LHCN-M2 (cell line): ENCODE results near the gene ESCO1. TPM values are rescaled to one million over a fixed set of nuclear protein-coding genes. Genes with fewer than 3 reads are reported as not detected.
A peak's percentile ranks its signal among the peaks of the same experiment; 100 is the strongest.

Experiments used
- DNase-seq: peaks from one replicate; pipeline ENCODE4 v3.0.0-alpha.2; 2012; ENCODE audit warnings: low read depth
- total RNA-seq: library from RNA; depleted of rRNA; stranded (reverse); fragments of >200 nt; gene quantifications from 2 replicates; pipeline ENCODE4 v1.2.3, GENCODE V29; 2014; rRNA removed

ESCO1 gene
- total RNA-seq, 1 experiment from 2014 or later: 14.4 TPM

- DNase-seq: peak; percentile 47
These were observed 111.3 kb downstream of the ESCO1 start for GRCh38 chr18:21489119-21489750.

GRCh38 chr18:21486905-21487437, 113.5 kb downstream of the ESCO1 start:
- DNase-seq: peak; percentile 95

GRCh38 chr18:21484851-21485636, 115.5 kb downstream of the ESCO1 start:
- peak; percentile 66 for DNase-seq

GRCh38 chr18:21483051-21483450, 117.5 kb downstream of the ESCO1 start:
- no peak for DNase-seq

DNA sequence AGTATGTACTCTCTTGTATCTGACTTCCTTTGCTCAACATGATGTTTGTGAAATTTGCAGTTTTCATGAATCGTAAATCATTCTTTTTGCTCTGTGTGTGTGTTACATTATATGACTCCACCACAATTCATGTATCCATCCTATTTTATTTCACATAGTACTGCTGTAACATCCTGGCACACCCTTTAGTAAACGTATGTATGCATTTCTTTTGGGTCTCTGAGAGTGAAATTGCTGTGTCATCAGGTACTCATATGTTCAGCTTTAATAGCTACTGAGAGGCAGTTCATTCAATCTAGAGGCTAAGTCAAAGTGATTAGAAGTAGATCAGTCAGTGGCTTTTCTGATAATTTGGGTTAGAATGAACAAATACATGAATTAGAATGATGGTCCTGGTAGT, 118.8 kb downstream of the ESCO1 start:
- no peak for DNase-seq

GRCh38 chr18:21479721-21480120, 120.8 kb downstream of the ESCO1 start:
- no peak for DNase-seq

Other genes starting within 250 kb of the ESCO1 start
- gene SNRPD1, start 11.6 kb upstream of the ESCO1 start, total RNA-seq: 17.4 and 32.7 TPM in 2 replicates
- 6.2 and 8.6 TPM in 2 replicates for gene ABHD3, start 104.1 kb upstream of the ESCO1 start, total RNA-seq
- gene MIB1, start 140.1 kb upstream of the ESCO1 start, total RNA-seq: 32.1 and 35.3 TPM in 2 replicates